ENCODE measurements around the gene HYCC2.
"Not testable (repeated sequence)": the region's sequence is repeated elsewhere in the genome, so short reads cannot be mapped to it uniquely, and the experiment has no call there.

The HYCC2 gene

GRCh38 chr2:201071479-201072200 is at the start of gene HYCC2, which contains the start of gene NDUFB3:
TSS of gene HYCC2 (minus strand) at chr2:201071671. CDS start at chr2:201024009, 47,662 bp downstream.
TSS of gene NDUFB3 (plus strand) at chr2:201072001. CDS start at chr2:201078883, 6,882 bp downstream.
- DNase-seq (ENCODE audit: low read depth), result peak; percentile 96
- TF ChIP-seq, protein P1, sequence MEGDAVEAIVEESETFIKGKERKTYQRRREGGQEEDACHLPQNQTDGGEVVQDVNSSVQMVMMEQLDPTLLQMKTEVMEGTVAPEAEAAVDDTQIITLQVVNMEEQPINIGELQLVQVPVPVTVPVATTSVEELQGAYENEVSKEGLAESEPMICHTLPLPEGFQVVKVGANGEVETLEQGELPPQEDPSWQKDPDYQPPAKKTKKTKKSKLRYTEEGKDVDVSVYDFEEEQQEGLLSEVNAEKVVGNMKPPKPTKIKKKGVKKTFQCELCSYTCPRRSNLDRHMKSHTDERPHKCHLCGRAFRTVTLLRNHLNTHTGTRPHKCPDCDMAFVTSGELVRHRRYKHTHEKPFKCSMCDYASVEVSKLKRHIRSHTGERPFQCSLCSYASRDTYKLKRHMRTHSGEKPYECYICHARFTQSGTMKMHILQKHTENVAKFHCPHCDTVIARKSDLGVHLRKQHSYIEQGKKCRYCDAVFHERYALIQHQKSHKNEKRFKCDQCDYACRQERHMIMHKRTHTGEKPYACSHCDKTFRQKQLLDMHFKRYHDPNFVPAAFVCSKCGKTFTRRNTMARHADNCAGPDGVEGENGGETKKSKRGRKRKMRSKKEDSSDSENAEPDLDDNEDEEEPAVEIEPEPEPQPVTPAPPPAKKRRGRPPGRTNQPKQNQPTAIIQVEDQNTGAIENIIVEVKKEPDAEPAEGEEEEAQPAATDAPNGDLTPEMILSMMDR (IDR thresholded peaks at IDR 0.05; ENCODE audit: low read length, missing control alignments), result peak; percentile 7
- peak within 1 kb of the TSS; percentile 96 for H3K4me3 ChIP-seq (replicated peaks; ENCODE audit: low read depth, low read length)

GRCh38 chr2:201118961-201119854 is 47.7 kb upstream of the HYCC2 start:
- TF ChIP-seq, protein P1 (IDR thresholded peaks at IDR 0.05; ENCODE audit: low read length, missing control alignments), result no peak
- DNase-seq (ENCODE audit: low read depth), result peak; percentile 62
- H3K4me3 ChIP-seq (replicated peaks; ENCODE audit: low read depth, low read length), result peak overlapping the region; percentile 79

- TF ChIP-seq, protein P1 (IDR thresholded peaks at IDR 0.05; ENCODE audit: low read length, missing control alignments), result peak; percentile 43
- DNase-seq (ENCODE audit: low read depth), result peak; percentile 86
Measured at GRCh38 chr2:201118121-201118960, 46.9 kb upstream of the HYCC2 start.

DNA sequence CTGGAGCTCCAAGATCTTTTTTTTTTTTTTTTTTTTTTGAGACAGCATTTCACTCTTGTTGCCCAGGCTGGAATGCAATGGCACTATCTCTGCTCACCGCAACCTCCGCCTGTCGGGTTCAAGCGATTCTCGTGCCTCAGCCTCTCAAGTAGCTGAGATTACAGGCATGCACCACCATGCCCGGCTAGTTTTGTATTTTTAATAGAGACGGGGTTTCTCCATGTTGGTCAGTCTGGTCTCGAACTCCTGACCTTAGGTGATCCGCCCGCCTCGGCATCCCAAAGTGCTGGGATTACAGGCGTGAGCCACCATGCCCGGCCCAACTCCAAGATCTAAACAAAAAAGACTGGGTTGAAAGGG is 46.2 kb upstream of the HYCC2 start:
- H3K4me3 ChIP-seq (replicated peaks; ENCODE audit: low read depth, low read length), result peak overlapping the region; percentile 79
- DNase-seq (ENCODE audit: low read depth), result not testable (repeated sequence)

More at GRCh38 chr2:201118121-201118960, 46.9 kb upstream of the HYCC2 start:
- peak overlapping the region; percentile 79 for H3K4me3 ChIP-seq (replicated peaks; ENCODE audit: low read depth, low read length)

DNA sequence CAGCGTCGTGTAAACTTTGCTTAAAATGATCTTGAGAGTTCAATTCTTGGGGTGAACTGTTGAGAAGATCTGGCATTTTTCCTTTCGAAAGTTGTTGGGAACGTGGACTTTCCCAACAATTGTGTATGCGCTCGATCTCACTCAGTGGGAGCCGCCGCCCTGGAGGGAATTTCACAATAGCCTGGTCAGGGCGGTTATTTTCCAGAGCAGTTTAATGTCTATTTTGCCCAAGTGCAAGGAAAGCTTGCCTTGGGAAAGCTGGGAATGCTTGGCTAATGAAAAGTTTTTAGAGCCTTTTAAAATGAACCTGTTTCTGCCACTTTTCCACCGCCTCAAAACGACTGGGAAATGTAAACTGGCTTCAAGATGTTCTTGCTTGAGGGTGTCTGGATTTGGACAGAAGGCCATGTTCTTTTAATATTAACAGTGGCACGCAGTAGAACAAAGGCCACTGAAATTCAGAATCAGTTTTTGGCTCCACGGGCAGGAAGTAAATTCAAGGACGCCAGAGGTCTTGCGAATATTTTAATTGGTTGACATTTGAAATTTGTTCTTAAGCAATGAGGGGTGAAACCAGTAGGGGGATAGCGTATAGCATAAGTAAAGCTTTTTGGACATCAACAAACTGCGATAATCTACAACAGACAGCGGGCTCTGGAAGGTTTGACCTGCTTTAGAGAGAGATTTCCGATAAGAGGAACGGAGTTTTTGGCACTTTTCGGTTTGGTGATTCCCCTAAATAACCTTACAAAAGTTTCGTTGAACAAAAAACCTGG is 45.7 kb upstream of the HYCC2 start:
- TF ChIP-seq, protein P1 (IDR thresholded peaks at IDR 0.05; ENCODE audit: low read length, missing control alignments), result peak; percentile 43
- peak overlapping the region; percentile 79 for H3K4me3 ChIP-seq (replicated peaks; ENCODE audit: low read depth, low read length)
- DNase-seq (ENCODE audit: low read depth), result peak; percentile 93

DNA sequence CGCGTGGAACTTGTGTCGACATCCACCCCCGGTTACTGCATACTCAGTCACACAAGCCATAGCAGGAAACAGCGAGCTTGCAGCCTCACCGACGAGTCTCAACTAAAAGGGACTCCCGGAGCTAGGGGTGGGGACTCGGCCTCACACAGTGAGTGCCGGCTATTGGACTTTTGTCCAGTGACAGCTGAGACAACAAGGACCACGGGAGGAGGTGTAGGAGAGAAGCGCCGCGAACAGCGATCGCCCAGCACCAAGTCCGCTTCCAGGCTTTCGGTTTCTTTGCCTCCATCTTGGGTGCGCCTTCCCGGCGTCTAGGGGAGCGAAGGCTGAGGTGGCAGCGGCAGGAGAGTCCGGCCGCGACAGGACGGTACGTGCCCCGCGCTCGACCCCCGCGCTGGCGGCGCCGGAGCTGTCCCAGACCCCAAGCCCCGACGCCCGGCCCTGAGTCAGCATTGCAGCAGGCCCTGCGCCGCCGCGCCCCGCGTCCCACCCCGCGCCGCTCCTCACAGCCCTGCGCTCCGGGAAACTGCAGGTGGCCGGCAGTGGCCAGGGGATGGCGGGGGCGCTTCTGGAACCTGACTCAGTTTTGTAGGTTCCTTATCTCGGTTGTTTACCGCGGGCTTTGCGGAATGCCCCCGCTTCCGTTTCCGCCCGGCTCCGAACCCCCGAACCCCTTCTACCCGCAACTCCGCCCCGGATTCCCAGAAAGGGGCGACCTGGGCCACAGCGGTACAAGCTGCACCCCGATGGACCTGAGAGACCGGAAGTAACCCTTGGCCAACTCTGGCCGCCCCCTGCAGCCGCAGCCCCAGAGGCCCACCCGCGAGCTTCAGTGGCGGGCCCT is 44.9 kb upstream of the HYCC2 start, which contains the start of gene CFLAR:
Gene CFLAR, plus strand, starts transcription at position 50 of the 844 bp plus-strand sequence. CDS start 13,702 bp downstream, outside the sequence.
- TF ChIP-seq, protein P1 (IDR thresholded peaks at IDR 0.05; ENCODE audit: low read length, missing control alignments), result no peak
- peak within 1 kb of the TSS; percentile 79 for H3K4me3 ChIP-seq (replicated peaks; ENCODE audit: low read depth, low read length)
- peak; percentile 77 for DNase-seq (ENCODE audit: low read depth)

All from fibroblast of pulmonary artery (primary cell).